HL-60 (cell line): ENCODE measurements around the gene LRRTM4.

Experiments
- DNase-seq, 2 experiments: peaks; one replicate each; pipeline ENCODE4 v3.0.0-alpha.2; 2010 to 2020; ENCODE audit warnings: low read depth in 1 of 2, low spot score in 1 of 2
- H3K27ac ChIP-seq: fragments of 250-450 bp; sonication (Bioruptor Pico); replicated peaks from 2 replicates; pipeline ENCODE4 v1.5.1; 2020; ENCODE audit warnings: mild to moderate bottlenecking, moderate library complexity
- H3K27me3 ChIP-seq: fragments of 250-450 bp; sonication (Bioruptor Pico); 2 replicates; pipeline ENCODE4 v1.5.1; 2021; ENCODE audit warnings: mild to moderate bottlenecking, moderate library complexity; ENCODE audit not compliant: insufficient read depth, poor library complexity, severe bottlenecking
- H3K4me3 ChIP-seq: replicated peaks from 2 replicates; pipeline ENCODE4 v1.5.1; 2011; ENCODE audit warnings: mild to moderate bottlenecking, control low read depth, low read length; ENCODE audit not compliant: insufficient read depth
- CTCF ChIP-seq: IDR thresholded peaks from one replicate; pipeline ENCODE4 v1.5.1; 2011; ENCODE audit warnings: low read length, control low read depth, inconsistent platforms; ENCODE audit not compliant: insufficient read depth
- GABPA ChIP-seq: IDR thresholded peaks from 2 replicates; pipeline ENCODE4 v1.6.1; 2012; ENCODE audit warnings: low read depth
- POLR2AphosphoS5 ChIP-seq: IDR thresholded peaks from 2 replicates; pipeline ENCODE4 v1.6.1; 2012; ENCODE audit warnings: low read depth
- REST ChIP-seq: IDR thresholded peaks from 2 replicates; pipeline ENCODE4 v1.6.1; 2012; ENCODE audit warnings: low read depth; ENCODE audit not compliant: insufficient replicate concordance
- SPI1 ChIP-seq: IDR thresholded peaks from 2 replicates; pipeline ENCODE4 v1.6.1; 2012; ENCODE audit warnings: low read depth, mild to moderate bottlenecking, borderline replicate concordance

The LRRTM4 gene

GRCh38 chr2:76984359-76984758, 537.8 kb downstream of the LRRTM4 start:
- Histone ChIP-seq H3K27me3 (peaks cover 2% of the 10 kb centered on the region), H3K27ac (no peak overlapping the region), H3K4me3 (no peak overlapping the region)
- DNase-seq = no peak
- no peak for TF ChIP-seq GABPA
- TF ChIP-seq REST = no peak
- TF ChIP-seq POLR2AphosphoS5 = no peak
- TF ChIP-seq CTCF = no peak

- H3K4me3 ChIP-seq = no peak overlapping the region
- H3K27ac ChIP-seq = no peak overlapping the region
- no peak for DNase-seq
- no peak for TF ChIP-seq GABPA
- TF ChIP-seq REST = no peak
- no peak for TF ChIP-seq POLR2AphosphoS5
- TF ChIP-seq CTCF = no peak
- TF ChIP-seq SPI1 = no peak
- no peaks in the 10 kb centered on the region for H3K27me3 ChIP-seq
Observed at GRCh38 chr2:76980067-76980787, 541.9 kb downstream of the LRRTM4 start.

GRCh38 chr2:76977846-76978727, 544.1 kb downstream of the LRRTM4 start:
- H3K4me3 ChIP-seq = no peak overlapping the region
- TF ChIP-seq SPI1 = no peak
- no peak for TF ChIP-seq POLR2AphosphoS5
- no peak for TF ChIP-seq REST
- TF ChIP-seq CTCF = no peak
- TF ChIP-seq GABPA = no peak
- no peak overlapping the region for H3K27ac ChIP-seq
- no peaks in the 10 kb centered on the region for H3K27me3 ChIP-seq
- DNase-seq = no peak
